HG03280 (cell line): ENCODE measurements around the gene HYAL4.

Experiments
- ATAC-seq: cut with Tn5 transposase; IDR thresholded peaks from one replicate; pipeline ENCODE4 v1.9.1; 2021; ENCODE audit warnings: mild to moderate bottlenecking, moderate library complexity; ENCODE audit not compliant: unreplicated experiment

Gene HYAL4

DNA sequence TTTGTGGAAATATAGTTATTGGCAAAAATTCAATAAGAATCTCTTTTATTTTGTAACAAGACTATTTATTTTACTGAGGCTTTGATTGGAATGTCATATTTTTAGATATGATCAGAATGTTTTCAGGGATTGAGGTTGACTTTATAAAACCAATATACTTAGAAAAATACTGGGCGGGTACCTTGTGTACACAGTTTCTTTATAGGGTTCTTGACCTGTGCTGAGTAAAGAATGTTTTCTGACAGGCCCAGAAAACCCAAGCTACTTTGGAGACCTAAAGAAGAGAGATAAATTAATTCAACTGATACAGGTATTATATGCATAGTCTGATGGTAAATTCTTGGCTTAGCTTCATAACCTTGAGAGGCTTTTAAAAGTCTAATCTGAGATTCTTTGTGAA lies 56.1 kb downstream of the HYAL4 start:
- ATAC-seq: no peak

DNA sequence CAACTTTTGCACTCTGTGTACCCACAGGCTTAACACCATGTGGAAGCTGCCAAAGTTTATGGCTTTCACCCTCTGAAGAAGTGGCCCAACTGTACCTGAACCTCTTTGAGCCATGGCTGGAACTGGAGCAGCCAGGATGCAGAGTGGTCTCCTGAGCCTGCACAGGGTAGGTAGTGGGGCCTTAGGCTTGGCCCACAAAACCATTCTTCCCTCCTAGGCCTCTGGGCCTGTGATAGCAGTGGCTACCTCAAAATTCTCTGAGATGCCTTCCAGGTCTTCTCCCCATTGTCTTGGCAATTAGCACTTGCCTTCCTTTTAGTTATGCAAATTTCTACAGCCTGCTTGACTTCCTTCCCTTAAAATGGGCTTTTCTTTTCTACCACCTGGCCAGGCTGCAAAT lies 60.7 kb downstream of the HYAL4 start:
- no peak for ATAC-seq

DNA sequence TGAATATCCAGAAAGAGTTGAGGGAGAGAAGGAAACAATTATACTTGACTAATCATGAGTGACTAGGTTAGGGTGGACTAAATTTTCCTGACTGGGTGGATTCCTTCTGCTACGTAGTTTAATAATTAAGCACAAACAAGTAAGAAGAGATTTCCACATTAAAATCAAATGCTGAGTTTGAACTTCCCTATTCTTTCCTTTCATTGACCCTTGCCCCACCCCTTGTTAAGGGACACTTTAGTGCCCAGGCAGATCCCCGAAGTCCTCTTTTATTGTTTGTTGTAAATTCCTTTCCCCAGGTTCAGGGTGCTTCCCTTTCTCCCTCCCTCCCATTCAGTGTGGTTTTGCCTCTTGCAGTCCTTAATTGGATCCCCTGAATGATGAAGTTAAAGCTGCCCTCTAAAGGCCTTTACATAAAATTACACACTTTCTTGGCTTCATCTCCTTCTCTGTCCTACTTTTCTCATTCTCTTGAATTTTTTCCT lies 71.3 kb downstream of the HYAL4 start:
- no peak for ATAC-seq

DNA sequence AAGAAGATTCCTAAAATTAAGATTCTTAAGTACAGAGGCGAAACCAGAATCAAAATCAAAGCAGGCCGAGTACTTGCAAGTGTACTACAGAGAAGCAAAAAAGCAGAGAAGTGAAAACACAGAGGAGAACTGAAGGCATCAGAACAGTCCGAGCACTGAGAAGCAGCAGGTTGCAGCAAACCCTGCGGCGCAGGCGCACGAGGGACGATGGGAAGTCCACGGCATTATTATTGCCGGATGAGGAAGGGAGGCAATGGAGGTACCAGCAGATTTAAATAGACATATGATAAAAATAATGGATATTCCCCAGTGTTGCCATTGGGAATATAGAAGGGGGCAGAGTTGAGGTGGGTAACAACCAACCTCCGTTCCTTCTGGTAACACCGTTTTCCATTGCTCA lies 72.9 kb downstream of the HYAL4 start:
- no peak for ATAC-seq

DNA sequence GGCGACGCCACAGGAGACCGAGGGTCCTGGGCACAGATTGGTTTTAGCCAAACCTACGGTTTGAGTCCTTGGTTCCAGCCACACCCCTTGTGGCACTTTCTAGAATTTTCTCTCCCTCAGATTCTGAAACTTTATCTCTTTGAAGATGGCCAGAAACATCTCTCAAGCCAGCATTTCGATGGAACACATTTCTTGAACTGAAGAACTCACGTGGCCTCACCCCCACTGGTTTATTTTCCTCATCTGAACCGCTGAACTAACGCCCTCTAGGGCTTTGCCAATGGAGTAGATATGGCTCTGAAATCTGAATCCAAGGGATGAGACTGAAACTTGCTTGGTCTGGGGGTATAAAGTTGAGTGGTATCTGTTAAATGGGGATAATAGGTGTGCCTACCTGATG lies 73.3 kb downstream of the HYAL4 start:
- no peak for ATAC-seq

DNA sequence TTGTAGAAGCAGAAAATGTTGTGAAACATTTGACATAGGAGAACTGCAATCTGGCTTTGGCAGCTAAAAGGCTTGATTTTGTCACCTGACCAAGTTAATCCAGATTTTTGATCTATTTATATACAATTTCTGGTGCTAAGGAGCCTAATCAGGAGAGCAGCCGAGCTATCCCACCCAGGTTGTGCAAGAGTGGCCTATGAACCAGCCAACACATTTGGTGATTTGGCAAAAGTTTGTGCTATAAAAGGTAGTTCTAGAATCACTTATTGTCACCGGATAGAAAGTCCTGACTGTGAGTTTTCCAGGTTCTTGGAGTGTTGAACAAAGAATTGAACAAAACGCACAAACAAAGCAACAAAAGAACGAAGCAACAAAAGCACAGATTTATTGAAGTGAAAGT lies 78.6 kb downstream of the HYAL4 start:
- no peak for ATAC-seq

DNA sequence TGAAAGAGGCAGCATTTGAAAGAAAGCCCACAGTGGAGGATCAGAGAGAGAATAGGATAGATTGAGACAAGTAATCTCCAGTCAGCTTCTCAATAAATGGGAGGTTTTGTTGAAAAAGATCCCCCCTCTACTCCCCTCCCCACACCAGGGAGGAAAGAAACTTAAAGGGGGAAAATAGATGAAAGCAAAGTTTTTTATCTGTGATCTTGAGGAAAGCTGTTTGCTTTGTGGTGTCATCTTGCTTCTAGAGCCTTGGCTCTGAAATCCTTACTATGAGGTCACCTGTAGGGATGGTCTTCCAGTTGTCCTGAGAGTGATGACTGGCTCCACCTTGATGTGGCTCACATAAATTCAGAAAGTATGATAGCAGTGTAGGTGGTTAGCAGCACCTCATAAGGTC lies 80.0 kb downstream of the HYAL4 start, which contains the start of gene SPAM1:
Gene SPAM1, plus strand, starts transcription at position 301 of the 400 bp plus-strand sequence. CDS start 28,330 bp downstream, outside the sequence.
- ATAC-seq: no peak
